Measurements from ENCODE around the gene SLC43A2. TPM values are rescaled to one million over a fixed set of nuclear protein-coding genes. Genes with fewer than 3 reads are reported as not detected.
A peak's percentile ranks its signal among the peaks of the same experiment; 100 is the strongest.

The SLC43A2 gene
- total and polyA plus RNA-seq, 2 of the 13 experiments (the other 11 are each of a cell fraction or from before 2014, with no cell fraction given), result 7.3 to 20.0 TPM

DNA sequence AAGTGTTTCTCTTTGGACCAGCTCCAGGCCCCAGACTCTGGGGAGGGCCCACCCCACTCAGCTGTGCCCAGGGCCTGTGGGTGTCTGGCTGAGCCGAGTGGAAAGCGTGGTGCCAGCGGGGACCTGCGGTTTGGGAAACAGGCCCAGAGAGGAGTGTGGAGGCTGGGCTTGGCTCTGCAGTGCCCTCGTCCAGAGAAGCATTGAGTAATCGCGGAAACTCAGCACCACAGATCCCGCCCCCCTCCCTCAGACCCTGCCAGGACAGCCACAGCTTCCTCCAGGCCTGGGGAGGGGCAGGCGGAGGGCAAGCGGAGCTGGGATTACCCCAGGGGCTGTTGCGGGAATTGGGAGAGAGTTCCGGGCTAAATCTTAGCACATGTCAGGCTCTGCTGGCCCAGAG, 51.5 kb downstream of the SLC43A2 start (continued):
- TF ChIP-seq ZNF713 (CRISPR knock-in tag; IDR thresholded peaks at IDR 0.05), result no peak
- no peak for TF ChIP-seq TP53 (CRISPR knock-in tag; conservative IDR thresholded peaks at IDR 0.05)
- TF ChIP-seq LCORL (IDR thresholded peaks at IDR 0.05), result no peak
- peak; percentile 73; the same call in 1 of the 2 replicates for TF ChIP-seq LCORL (CRISPR knock-in tag; IDR thresholded peaks at IDR 0.05)
- TF ChIP-seq FOXA3 (CRISPR knock-in tag; IDR thresholded peaks at IDR 0.05), result no peak
- TF ChIP-seq, protein P1, sequence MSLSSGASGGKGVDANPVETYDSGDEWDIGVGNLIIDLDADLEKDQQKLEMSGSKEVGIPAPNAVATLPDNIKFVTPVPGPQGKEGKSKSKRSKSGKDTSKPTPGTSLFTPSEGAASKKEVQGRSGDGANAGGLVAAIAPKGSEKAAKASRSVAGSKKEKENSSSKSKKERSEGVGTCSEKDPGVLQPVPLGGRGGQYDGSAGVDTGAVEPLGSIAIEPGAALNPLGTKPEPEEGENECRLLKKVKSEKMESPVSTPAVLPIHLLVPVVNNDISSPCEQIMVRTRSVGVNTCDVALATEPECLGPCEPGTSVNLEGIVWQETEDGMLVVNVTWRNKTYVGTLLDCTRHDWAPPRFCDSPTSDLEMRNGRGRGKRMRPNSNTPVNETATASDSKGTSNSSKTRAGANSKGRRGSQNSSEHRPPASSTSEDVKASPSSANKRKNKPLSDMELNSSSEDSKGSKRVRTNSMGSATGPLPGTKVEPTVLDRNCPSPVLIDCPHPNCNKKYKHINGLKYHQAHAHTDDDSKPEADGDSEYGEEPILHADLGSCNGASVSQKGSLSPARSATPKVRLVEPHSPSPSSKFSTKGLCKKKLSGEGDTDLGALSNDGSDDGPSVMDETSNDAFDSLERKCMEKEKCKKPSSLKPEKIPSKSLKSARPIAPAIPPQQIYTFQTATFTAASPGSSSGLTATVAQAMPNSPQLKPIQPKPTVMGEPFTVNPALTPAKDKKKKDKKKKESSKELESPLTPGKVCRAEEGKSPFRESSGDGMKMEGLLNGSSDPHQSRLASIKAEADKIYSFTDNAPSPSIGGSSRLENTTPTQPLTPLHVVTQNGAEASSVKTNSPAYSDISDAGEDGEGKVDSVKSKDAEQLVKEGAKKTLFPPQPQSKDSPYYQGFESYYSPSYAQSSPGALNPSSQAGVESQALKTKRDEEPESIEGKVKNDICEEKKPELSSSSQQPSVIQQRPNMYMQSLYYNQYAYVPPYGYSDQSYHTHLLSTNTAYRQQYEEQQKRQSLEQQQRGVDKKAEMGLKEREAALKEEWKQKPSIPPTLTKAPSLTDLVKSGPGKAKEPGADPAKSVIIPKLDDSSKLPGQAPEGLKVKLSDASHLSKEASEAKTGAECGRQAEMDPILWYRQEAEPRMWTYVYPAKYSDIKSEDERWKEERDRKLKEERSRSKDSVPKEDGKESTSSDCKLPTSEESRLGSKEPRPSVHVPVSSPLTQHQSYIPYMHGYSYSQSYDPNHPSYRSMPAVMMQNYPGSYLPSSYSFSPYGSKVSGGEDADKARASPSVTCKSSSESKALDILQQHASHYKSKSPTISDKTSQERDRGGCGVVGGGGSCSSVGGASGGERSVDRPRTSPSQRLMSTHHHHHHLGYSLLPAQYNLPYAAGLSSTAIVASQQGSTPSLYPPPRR (CRISPR knock-in tag; IDR thresholded peaks at IDR 0.05; ENCODE audit: borderline replicate concordance), result peak; percentile 50; the same call in 1 of the 2 replicates
- peak; percentile 48 for TF ChIP-seq TEAD3 (CRISPR knock-in tag; optimal IDR thresholded peaks at IDR 0.05; ENCODE audit: borderline replicate concordance)
- TF ChIP-seq ZNF331 (CRISPR knock-in tag; IDR thresholded peaks at IDR 0.05), result peak; percentile 98
- no peak for TF ChIP-seq ZBTB43 (CRISPR knock-in tag; conservative IDR thresholded peaks at IDR 0.05)
- TF ChIP-seq ZKSCAN8 (CRISPR knock-in tag; IDR thresholded peaks at IDR 0.05; ENCODE audit: borderline replicate concordance), result no peak
- TF ChIP-seq ZNF234 (CRISPR knock-in tag; conservative IDR thresholded peaks at IDR 0.05), result no peak
- 0 out of 4 replicates have a peak, but pooled peaks of 1 of the 2 experiments have one; percentile 32 for TF ChIP-seq KLF16 (CRISPR knock-in tag; IDR thresholded peaks at IDR 0.05)
- TF ChIP-seq JUNB (CRISPR knock-in tag; IDR thresholded peaks at IDR 0.05; ENCODE audit: borderline replicate concordance), result no peak
- TF ChIP-seq ZNF530 (CRISPR knock-in tag; IDR thresholded peaks at IDR 0.05; ENCODE audit: low read depth), result no peak
- no peak for TF ChIP-seq ZBTB10 (CRISPR knock-in tag; IDR thresholded peaks at IDR 0.05; ENCODE audit: borderline replicate concordance)
- 0 out of 2 replicates have a peak, but pooled peaks have one; percentile 27 for TF ChIP-seq TFDP2 (CRISPR knock-in tag; IDR thresholded peaks at IDR 0.05)
- peak; percentile 51 for TF ChIP-seq GABPB1 (CRISPR knock-in tag; IDR thresholded peaks at IDR 0.05)
- TF ChIP-seq, protein P2, sequence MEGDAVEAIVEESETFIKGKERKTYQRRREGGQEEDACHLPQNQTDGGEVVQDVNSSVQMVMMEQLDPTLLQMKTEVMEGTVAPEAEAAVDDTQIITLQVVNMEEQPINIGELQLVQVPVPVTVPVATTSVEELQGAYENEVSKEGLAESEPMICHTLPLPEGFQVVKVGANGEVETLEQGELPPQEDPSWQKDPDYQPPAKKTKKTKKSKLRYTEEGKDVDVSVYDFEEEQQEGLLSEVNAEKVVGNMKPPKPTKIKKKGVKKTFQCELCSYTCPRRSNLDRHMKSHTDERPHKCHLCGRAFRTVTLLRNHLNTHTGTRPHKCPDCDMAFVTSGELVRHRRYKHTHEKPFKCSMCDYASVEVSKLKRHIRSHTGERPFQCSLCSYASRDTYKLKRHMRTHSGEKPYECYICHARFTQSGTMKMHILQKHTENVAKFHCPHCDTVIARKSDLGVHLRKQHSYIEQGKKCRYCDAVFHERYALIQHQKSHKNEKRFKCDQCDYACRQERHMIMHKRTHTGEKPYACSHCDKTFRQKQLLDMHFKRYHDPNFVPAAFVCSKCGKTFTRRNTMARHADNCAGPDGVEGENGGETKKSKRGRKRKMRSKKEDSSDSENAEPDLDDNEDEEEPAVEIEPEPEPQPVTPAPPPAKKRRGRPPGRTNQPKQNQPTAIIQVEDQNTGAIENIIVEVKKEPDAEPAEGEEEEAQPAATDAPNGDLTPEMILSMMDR (CRISPR knock-in tag; IDR thresholded peaks at IDR 0.05), result peak; percentile 22

Measured in HepG2 (cell line).